Right lobe of liver (tissue), 6 donors: ENCODE data around the gene DEFB113. TPM values are rescaled to one million over a fixed set of nuclear protein-coding genes. Genes with fewer than 3 reads are reported as not detected.

Experiments used
- ATAC-seq, 4 donors: fragments of 200-7000 bp; cut with Tn5 transposase; one replicate each; pipeline ENCODE4 v1.9.1; 2020; ENCODE audit warnings: mild to moderate bottlenecking in 4 of 4, moderate library complexity in 4 of 4
- DNase-seq, 3 donors: peaks; one replicate each; pipeline ENCODE4 v3.0.0-alpha.2; 2020
- H3K27ac ChIP-seq, 3 donors: fragments of 200-600 bp; one replicate each; pipeline ENCODE4 v1.8.0; 2022
- H3K27me3 ChIP-seq, 2 donors: fragments of 200-600 bp; one replicate each; pipeline ENCODE4 v1.8.0; 2022
- H3K36me3 ChIP-seq, 4 donors: fragments of 200-600 bp; sonication (generic) in 1 of 4; one replicate each; pipeline versions ENCODE4 v1.5.1 to v1.8.0; 2017 to 2022; ENCODE audit warnings: control low read depth in 1 of 4
- H3K4me1 ChIP-seq, 4 donors: fragments of 200-600 bp; sonication (generic) in 1 of 4; one replicate each; pipeline versions ENCODE4 v1.5.1 to v1.8.0; 2017 to 2022; ENCODE audit warnings: control low read depth in 1 of 4
- H3K4me3 ChIP-seq, 3 donors: fragments of 200-600 bp; one replicate each; pipeline ENCODE4 v1.8.0; 2022
- H3K9me3 ChIP-seq, 4 donors: fragments of 200-600 bp; sonication (generic) in 1 of 4; one replicate each; pipeline versions ENCODE4 v1.5.1 to v1.8.0; 2017 to 2022; ENCODE audit warnings: control low read depth in 1 of 4
- POLR2A ChIP-seq: fragments of 450-650 bp; IDR thresholded peaks from one replicate; pipeline ENCODE4 v1.6.1; 2017; ENCODE audit warnings: antibody characterized with exemption, mild to moderate bottlenecking
- WGBS: methylation state at CpG from one replicate; pipeline ENCODE4 v1.1.6; 2018; ENCODE audit warnings: low coverage, low lambda C conversion rate; ENCODE audit not compliant: insufficient coverage; ENCODE audit errors: missing lambda C conversion rate; 5-methylcytosine and 5-hydroxymethylcytosine counted together
- intact Hi-C, 2 donors: fragments of 100-400 bp; cut with DNase I; formaldehyde crosslinking; loops; one replicate each; pipeline versions ENCODE4 v1.11.2 to v1.14.1; 2022
- total RNA-seq, 6 experiments: library from RNA; depleted of rRNA in 2 of 6; stranded (reverse); fragments of >200 nt in 2 of 6; fragmentation: NEBNext Ultra II Directional in 3 of 6; extraction: Animal tissue kit (Norgen Biotek cat#: 25700) in 3 of 6; gene quantifications; one replicate each; pipeline versions ENCODE4 v1.1.0 to v1.2.4, GENCODE V29; 2016 to 2023
- TF ChIP-seq, protein P1 (sequence below), 4 donors: fragments of 200-600 bp in 3 of 4; fragments of 450-650 bp in 1 of 4; IDR thresholded peaks; one replicate each; pipeline versions ENCODE4 v1.5.1 to v1.8.0; 2016 to 2022; ENCODE audit warnings: antibody characterized with exemption in 4 of 4, mild to moderate bottlenecking in 2 of 4
- donor health status: DM: no; HTN: yes; CAD: no.
- donor health status: DM: no; HTN: no; CAD: no.
- donor health status: DM: no; HTN: no; CAD: no.
- donor health status: DM: no; HTN: yes; CAD: no.
- donor health status: DM: no; HTN: yes; CAD: no.

The DEFB113 gene
- total RNA-seq, 6 experiments from 2014 or later, result not detected

DNA sequence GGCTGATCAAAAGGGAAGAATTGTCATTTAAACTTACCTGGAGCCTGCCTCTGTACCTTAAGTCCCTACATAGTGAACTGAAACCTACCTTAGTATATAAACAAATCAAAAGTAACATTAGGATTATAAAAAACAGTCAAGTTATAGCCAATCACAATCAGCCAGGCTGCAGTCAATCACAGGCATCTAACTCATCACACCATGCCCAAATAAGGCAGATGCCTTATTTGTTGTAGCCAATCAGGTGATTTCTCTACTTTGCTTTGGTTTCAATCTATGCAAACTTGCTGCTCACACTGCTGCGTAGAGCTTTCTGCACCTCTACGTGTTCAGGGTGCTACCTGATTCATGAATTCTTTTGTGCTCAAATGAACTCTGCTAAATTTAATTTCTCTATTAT, 18.3 kb upstream of the DEFB113 start:
- H3K4me1 ChIP-seq, result no peaks in the 10 kb centered on the region

DNA sequence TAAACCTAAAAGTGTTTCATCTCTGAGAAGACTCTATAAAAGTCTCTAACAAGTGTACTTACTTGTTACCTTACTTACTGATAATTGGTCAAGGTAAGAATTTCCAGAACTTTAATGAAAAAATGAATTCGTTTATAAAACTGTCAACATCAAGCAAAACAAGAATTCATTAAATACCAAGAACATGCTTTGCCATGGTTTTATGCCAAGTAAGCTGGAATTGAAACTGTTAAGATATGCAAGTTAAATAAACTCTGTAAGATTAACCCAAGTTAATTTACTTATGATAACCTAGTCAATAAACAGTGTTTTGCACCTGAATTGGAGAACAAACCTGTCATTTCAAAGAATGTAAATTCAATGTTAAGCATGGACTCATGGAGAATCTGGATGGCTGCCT, 17.1 kb upstream of the DEFB113 start:
- WGBS, result 40% methylated on average over 1 of the region's 1 CpG
- TF ChIP-seq POLR2A, result no peak
- TF ChIP-seq, protein P1, sequence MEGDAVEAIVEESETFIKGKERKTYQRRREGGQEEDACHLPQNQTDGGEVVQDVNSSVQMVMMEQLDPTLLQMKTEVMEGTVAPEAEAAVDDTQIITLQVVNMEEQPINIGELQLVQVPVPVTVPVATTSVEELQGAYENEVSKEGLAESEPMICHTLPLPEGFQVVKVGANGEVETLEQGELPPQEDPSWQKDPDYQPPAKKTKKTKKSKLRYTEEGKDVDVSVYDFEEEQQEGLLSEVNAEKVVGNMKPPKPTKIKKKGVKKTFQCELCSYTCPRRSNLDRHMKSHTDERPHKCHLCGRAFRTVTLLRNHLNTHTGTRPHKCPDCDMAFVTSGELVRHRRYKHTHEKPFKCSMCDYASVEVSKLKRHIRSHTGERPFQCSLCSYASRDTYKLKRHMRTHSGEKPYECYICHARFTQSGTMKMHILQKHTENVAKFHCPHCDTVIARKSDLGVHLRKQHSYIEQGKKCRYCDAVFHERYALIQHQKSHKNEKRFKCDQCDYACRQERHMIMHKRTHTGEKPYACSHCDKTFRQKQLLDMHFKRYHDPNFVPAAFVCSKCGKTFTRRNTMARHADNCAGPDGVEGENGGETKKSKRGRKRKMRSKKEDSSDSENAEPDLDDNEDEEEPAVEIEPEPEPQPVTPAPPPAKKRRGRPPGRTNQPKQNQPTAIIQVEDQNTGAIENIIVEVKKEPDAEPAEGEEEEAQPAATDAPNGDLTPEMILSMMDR (IDR thresholded peaks at IDR 0.05), result no peak
- Histone ChIP-seq H3K27ac (no peak overlapping the region), H3K27me3 (no peaks in the 10 kb centered on the region), H3K36me3 (no peaks in the 10 kb centered on the region), H3K4me3 (no peak overlapping the region), H3K4me1 (no peaks in the 10 kb centered on the region), H3K9me3 (no peaks in the 10 kb centered on the region)
- ATAC-seq, result no peak
- intact Hi-C loops, result no loop called here
- DNase-seq, result no peak

More for the DNA sequence above, 18.3 kb upstream of the DEFB113 start:
- no peak for DNase-seq
- 79% methylated on average over 2 of the region's 2 CpGs for WGBS
- TF ChIP-seq, protein P1 (IDR thresholded peaks at IDR 0.05), result no peak
- no peak for TF ChIP-seq POLR2A
- H3K27ac ChIP-seq, result no peak overlapping the region
- H3K4me3 ChIP-seq, result no peak overlapping the region
- H3K9me3 ChIP-seq, result no peaks in the 10 kb centered on the region
- no peaks in the 10 kb centered on the region for H3K27me3 ChIP-seq
- intact Hi-C loops, result no loop called here
- no peak for ATAC-seq
- no peaks in the 10 kb centered on the region for H3K36me3 ChIP-seq

DNA sequence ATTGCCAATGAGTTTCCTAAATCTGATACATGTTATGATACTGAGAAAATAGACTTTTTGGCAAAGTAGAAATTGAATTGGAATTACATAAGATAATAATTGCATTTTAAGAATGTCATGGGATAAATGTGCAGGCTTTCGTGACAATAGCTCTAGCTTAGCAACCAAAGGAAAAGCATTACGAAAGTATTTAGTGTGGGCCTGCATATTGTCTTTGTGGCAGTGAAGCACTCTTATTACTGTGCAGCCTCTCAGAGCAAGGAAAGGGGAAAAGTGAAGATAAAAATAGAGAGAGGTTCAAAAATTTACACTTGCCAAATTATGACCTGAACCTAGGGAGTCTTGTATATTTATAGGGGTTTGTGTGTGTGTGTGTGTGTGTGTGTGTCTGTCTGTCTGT, 12.6 kb upstream of the DEFB113 start:
- Histone ChIP-seq H3K27ac (no peak overlapping the region), H3K4me1 (no peaks in the 10 kb centered on the region), H3K4me3 (no peak overlapping the region), H3K9me3 (no peaks in the 10 kb centered on the region), H3K36me3 (peaks cover 0 to 1% (median 0%) of the 10 kb centered on the region in 4 donors), H3K27me3 (no peaks in the 10 kb centered on the region)
- intact Hi-C loops, result no loop called here
- no peak for ATAC-seq
- no peak for DNase-seq
- no peak for TF ChIP-seq POLR2A
- TF ChIP-seq, protein P1 (IDR thresholded peaks at IDR 0.05), result no peak
- 78% methylated on average over 2 of the region's 2 CpGs for WGBS

DNA sequence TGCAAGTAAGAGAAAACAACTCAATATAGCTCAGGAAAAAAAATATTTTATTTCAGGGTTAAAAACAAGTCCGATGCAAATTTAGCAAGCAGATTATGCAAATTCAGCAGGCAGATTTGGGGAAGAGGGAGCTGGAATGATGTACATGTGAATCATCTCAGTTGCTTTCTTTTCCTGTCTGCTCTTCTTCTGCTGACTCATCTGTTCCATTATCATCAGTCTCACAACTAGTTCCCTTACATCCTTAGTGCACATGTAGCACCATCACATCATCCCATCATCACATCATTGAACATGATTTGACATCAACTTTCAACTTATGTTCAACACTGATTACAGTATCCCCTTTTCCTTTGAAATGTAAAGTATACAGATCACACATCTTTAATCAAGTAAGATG, 11.5 kb upstream of the DEFB113 start:
- DNase-seq (no peak), ATAC-seq (no peak)
- peaks cover 0 to 1% (median 0%) of the 10 kb centered on the region in 4 donors for H3K36me3 ChIP-seq
- H3K4me1 ChIP-seq, result no peaks in the 10 kb centered on the region
- H3K4me3 ChIP-seq, result no peak overlapping the region
- TF ChIP-seq, protein P1 (IDR thresholded peaks at IDR 0.05), result no peak
- no peak for TF ChIP-seq POLR2A
- no peaks in the 10 kb centered on the region for H3K27me3 ChIP-seq
- WGBS, result 85% methylated on average over 1 of the region's 1 CpG
- H3K27ac ChIP-seq, result no peak overlapping the region
- no peaks in the 10 kb centered on the region for H3K9me3 ChIP-seq
- intact Hi-C loops, result no loop called here

DNA sequence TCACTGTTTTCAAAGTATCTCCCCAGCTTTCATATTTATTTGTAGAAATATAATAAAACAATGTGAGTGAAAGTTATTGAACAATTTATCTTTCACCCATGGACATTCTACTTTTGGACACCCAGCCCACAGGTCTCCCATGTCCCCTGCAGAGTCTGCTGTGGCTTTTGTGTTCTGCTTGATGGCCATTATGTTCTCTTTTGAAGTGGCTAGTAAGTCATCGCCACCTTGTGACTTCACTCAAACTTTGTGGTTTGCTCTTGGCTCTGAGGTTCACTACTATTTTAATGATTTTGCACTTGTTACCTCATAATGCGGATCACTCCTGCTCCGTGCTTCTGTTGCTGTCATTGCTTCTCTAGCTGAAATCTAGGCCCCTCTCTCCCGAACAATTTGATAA, 10.2 kb upstream of the DEFB113 start:
- WGBS, result 95% methylated on average over 3 of the region's 4 CpGs
- TF ChIP-seq POLR2A, result no peak
- TF ChIP-seq, protein P1 (IDR thresholded peaks at IDR 0.05), result no peak
- Histone ChIP-seq H3K27me3 (no peaks in the 10 kb centered on the region), H3K4me3 (no peak overlapping the region), H3K36me3 (peaks cover 0 to 1% (median 0%) of the 10 kb centered on the region in 4 donors), H3K4me1 (no peaks in the 10 kb centered on the region), H3K9me3 (no peaks in the 10 kb centered on the region), H3K27ac (no peak overlapping the region)
- DNase-seq (no peak), ATAC-seq (no peak)
- intact Hi-C loops, result no loop called here
